ENCODE results near the gene PTPN4.

DNA sequence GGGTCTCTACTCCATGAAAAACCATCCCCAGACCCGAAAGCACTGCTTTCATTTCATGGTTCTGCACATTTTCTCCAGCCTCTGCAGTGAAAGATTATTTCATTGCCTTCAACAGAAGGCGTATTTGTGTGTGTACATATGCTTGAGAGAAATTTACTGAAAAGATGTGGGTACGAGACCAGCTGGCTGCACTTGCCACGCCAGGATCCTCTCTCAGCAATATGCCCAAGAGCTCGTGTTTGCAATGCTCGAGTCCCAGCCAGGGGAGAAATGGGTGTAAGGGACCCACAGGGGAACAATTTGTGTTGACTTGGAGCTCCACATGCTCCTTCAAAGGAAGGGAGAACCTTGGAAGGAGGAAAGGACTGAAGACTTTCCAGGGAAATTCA is 43.4 kb upstream of the PTPN4 start:
- TF ChIP-seq ZFP36L2 (CRISPR knock-in tag; IDR thresholded peaks at IDR 0.05) (no peak), ZNF660 (CRISPR knock-in tag; IDR thresholded peaks at IDR 0.05; ENCODE audit: borderline replicate concordance, low read depth) (no peak), TAF1 (CRISPR knock-in tag; IDR thresholded peaks at IDR 0.05) (no peak), SP140L (CRISPR knock-in tag; IDR thresholded peaks at IDR 0.05; ENCODE audit: borderline replicate concordance) (no peak), CTCF (CRISPR knock-in tag; IDR thresholded peaks at IDR 0.05) (no peak), NCOA1 (CRISPR knock-in tag; IDR thresholded peaks at IDR 0.05) (no peak), MTA1 (CRISPR knock-in tag; IDR thresholded peaks at IDR 0.05; ENCODE audit: borderline replicate concordance) (no peak), FOSL2 (CRISPR knock-in tag; IDR thresholded peaks at IDR 0.05) (no peak), FOXM1 (CRISPR knock-in tag; IDR thresholded peaks at IDR 0.05) (no peak), ATF2 (CRISPR knock-in tag; IDR thresholded peaks at IDR 0.05) (no peak), ZNF44 (CRISPR knock-in tag; IDR thresholded peaks at IDR 0.05) (no peak)
- TF ChIP-seq, protein P1, sequence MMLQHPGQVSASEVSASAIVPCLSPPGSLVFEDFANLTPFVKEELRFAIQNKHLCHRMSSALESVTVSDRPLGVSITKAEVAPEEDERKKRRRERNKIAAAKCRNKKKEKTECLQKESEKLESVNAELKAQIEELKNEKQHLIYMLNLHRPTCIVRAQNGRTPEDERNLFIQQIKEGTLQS (CRISPR knock-in tag; IDR thresholded peaks at IDR 0.05) = no peak
- TF ChIP-seq, protein P2, sequence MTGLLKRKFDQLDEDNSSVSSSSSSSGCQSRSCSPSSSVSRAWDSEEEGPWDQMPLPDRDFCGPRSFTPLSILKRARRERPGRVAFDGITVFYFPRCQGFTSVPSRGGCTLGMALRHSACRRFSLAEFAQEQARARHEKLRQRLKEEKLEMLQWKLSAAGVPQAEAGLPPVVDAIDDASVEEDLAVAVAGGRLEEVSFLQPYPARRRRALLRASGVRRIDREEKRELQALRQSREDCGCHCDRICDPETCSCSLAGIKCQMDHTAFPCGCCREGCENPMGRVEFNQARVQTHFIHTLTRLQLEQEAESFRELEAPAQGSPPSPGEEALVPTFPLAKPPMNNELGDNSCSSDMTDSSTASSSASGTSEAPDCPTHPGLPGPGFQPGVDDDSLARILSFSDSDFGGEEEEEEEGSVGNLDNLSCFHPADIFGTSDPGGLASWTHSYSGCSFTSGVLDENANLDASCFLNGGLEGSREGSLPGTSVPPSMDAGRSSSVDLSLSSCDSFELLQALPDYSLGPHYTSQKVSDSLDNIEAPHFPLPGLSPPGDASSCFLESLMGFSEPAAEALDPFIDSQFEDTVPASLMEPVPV (CRISPR knock-in tag; IDR thresholded peaks at IDR 0.05) = no peak
- TF ChIP-seq, protein P3, sequence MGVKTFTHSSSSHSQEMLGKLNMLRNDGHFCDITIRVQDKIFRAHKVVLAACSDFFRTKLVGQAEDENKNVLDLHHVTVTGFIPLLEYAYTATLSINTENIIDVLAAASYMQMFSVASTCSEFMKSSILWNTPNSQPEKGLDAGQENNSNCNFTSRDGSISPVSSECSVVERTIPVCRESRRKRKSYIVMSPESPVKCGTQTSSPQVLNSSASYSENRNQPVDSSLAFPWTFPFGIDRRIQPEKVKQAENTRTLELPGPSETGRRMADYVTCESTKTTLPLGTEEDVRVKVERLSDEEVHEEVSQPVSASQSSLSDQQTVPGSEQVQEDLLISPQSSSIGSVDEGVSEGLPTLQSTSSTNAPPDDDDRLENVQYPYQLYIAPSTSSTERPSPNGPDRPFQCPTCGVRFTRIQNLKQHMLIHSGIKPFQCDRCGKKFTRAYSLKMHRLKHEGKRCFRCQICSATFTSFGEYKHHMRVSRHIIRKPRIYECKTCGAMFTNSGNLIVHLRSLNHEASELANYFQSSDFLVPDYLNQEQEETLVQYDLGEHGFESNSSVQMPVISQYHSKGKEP (CRISPR knock-in tag; IDR thresholded peaks at IDR 0.05) = no peak

Measured in HepG2 (cell line).